Psoas muscle (tissue), 8 donors: ENCODE results near the gene ANAPC13. TPM values are rescaled to one million over a fixed set of nuclear protein-coding genes. Genes with fewer than 3 reads are reported as not detected.

Experiments
- ATAC-seq, 4 donors: fragments of 200-7000 bp; cut with Tn5 transposase; one replicate each; pipeline ENCODE4 v1.9.1; 2020; ENCODE audit warnings: moderate library complexity in 3 of 4, mild to moderate bottlenecking in 2 of 4
- DNase-seq, 2 donors: peaks; one replicate each; pipeline ENCODE4 v3.0.0-alpha.2; 2020
- H3K27ac ChIP-seq: fragments of 200-600 bp; one replicate; pipeline ENCODE4 v1.8.0; 2022
- H3K27me3 ChIP-seq, 3 donors: fragments of 200-600 bp in 1 of 3; one replicate each; pipeline versions ENCODE4 v1.6.1 to v1.8.0; 2013 to 2022; ENCODE audit warnings: low read length in 2 of 3, mild to moderate bottlenecking in 2 of 3, moderate library complexity in 1 of 3; ENCODE audit not compliant: insufficient read depth in 3 of 3
- H3K36me3 ChIP-seq, 2 donors: fragments of 200-600 bp in 1 of 2; one replicate each; pipeline versions ENCODE4 v1.6.1 to v1.8.0; 2013 to 2022; ENCODE audit warnings: low read depth in 1 of 2, mild to moderate bottlenecking in 1 of 2, moderate library complexity in 1 of 2; ENCODE audit not compliant: insufficient read depth in 1 of 2
- H3K4me1 ChIP-seq: fragments of 200-600 bp; one replicate; pipeline ENCODE4 v1.8.0; 2022
- H3K4me3 ChIP-seq: fragments of 200-600 bp; one replicate; pipeline ENCODE4 v1.8.0; 2022; ENCODE audit warnings: mild to moderate bottlenecking
- H3K9me3 ChIP-seq: fragments of 200-600 bp; one replicate; pipeline ENCODE4 v1.8.0; 2022
- CTCF ChIP-seq: fragments of 200-600 bp; IDR thresholded peaks from one replicate; pipeline ENCODE4 v1.8.0; 2022; ENCODE audit warnings: antibody characterized with exemption
- WGBS, 3 donors: extraction: QIAGEN DNeasy Blood & Tissue Kit; methylation state at CpG; one replicate each; pipeline versions ENCODE4 v1.1.6 to v1.1.7; 2013; 5-methylcytosine and 5-hydroxymethylcytosine counted together
- intact Hi-C, 2 donors: fragments of 100-400 bp; cut with DNase I; formaldehyde crosslinking; loops; one replicate each; pipeline versions ENCODE4 v1.11.0 to v1.14.2; 2022
- polyA plus RNA-seq, 3 donors: library from polyadenylated mRNA; stranded (reverse); fragments of 200-250 nt; gene quantifications; one replicate each; pipeline ENCODE4 v1.2.3, GENCODE V29; 2013
- total RNA-seq, 4 donors: library from RNA; stranded (reverse); fragmentation: NEBNext Ultra II Directional in 2 of 4; extraction: Animal tissue kit (Norgen Biotek cat#: 25700) in 2 of 4; gene quantifications; one replicate each; pipeline versions ENCODE4 v1.2.1 to v1.2.4, GENCODE V29; 2021 to 2023
- donor health status: healthy with polysubstance abuse.
- donor health status: DM: no; HTN: no; CAD: no; lungs with moderate emphysema.
- donor health status: Bipolar disorder and iron deficiency.
- donor health status: healthy.
- donor health status: DM: yes; HTN: yes; CAD: no.
- donor health status: DM: no; HTN: no; CAD: no.
- donor health status: DM: no; HTN: no; CAD: no.
- donor health status: DM: yes; HTN: yes; CAD: no.

ANAPC13 gene
- total and polyA plus RNA-seq, 7 donors = 48.6 to 73.7 (median 65.8) TPM

GRCh38 chr3:134485075-134485717 is 589 bp downstream of the ANAPC13 start:
- no peak for TF ChIP-seq CTCF
- intact Hi-C loops = no loop called here
- ATAC-seq (peak; percentile 2 to 16 (median 12)), DNase-seq (peak; percentile 62 to 94)
- peak overlapping the region; percentile 93 for H3K4me3 ChIP-seq
- H3K9me3 ChIP-seq = no peaks in the 10 kb centered on the region
- H3K27ac ChIP-seq = peak overlapping the region; percentile 97
- H3K36me3 ChIP-seq = peaks cover 0 to 25% of the 10 kb centered on the region in 2 donors
- no peaks in the 10 kb centered on the region for H3K27me3 ChIP-seq
- peaks cover 43% of the 10 kb centered on the region for H3K4me1 ChIP-seq
- 1% methylated on average over 24 of the region's 24 CpGs for WGBS, 3 donors

- ATAC-seq = no peak
- no peak for DNase-seq
- no peaks in the 10 kb centered on the region for H3K9me3 ChIP-seq
- peaks cover 0 to 41% of the 10 kb centered on the region in 2 donors for H3K36me3 ChIP-seq
- H3K27ac ChIP-seq = peak overlapping the region; percentile 97
- intact Hi-C loops = loop anchor here in 1 of 2 donors (5.0 kb wide), 1 partner anchor 111 kb away; the partner anchor contains the start of gene AMOTL2
- WGBS, 3 donors = 60 to 68% (median 64%) methylated on average over 7 of the region's 7 CpGs
- TF ChIP-seq CTCF = no peak
- H3K4me1 ChIP-seq = peaks cover 44% of the 10 kb centered on the region
- no peak overlapping the region for H3K4me3 ChIP-seq
- H3K27me3 ChIP-seq = no peaks in the 10 kb centered on the region
Measured at GRCh38 chr3:134483195-134483900, 2.4 kb downstream of the ANAPC13 start.

GRCh38 chr3:134482622-134483021 is 3.2 kb downstream of the ANAPC13 start:
- Histone ChIP-seq H3K9me3 (no peaks in the 10 kb centered on the region), H3K4me3 (no peak overlapping the region), H3K27me3 (no peaks in the 10 kb centered on the region), H3K27ac (peak overlapping the region; percentile 97), H3K36me3 (peaks cover 0 to 48% of the 10 kb centered on the region in 2 donors), H3K4me1 (peaks cover 40% of the 10 kb centered on the region)
- TF ChIP-seq CTCF = no peak
- ATAC-seq (no peak), DNase-seq (no peak)
- intact Hi-C loops = loop anchor here in 1 of 2 donors (5.0 kb wide), 1 partner anchor 110 kb away; the partner anchor contains the start of gene AMOTL2
- WGBS, 3 donors = 92 to 97% (median 94%) methylated on average over 3 of the region's 3 CpGs

GRCh38 chr3:134481166-134481565 is 4.6 kb downstream of the ANAPC13 start:
- WGBS, 3 donors = 78 to 97% (median 80%) methylated on average over 1 of the region's 1 CpG
- Histone ChIP-seq H3K27ac (peak overlapping the region; percentile 2), H3K4me1 (peaks cover 42% of the 10 kb centered on the region), H3K4me3 (no peak overlapping the region), H3K9me3 (no peaks in the 10 kb centered on the region), H3K36me3 (peaks cover 0 to 57% of the 10 kb centered on the region in 2 donors), H3K27me3 (no peaks in the 10 kb centered on the region)
- TF ChIP-seq CTCF = no peak
- intact Hi-C loops = loop anchor here in 1 of 2 donors (5.0 kb wide), 1 partner anchor 109 kb away; the partner anchor contains the start of gene AMOTL2
- ATAC-seq (no peak), DNase-seq (no peak)
